Measurements from ENCODE around the gene RFNG.

Gene RFNG

GRCh38 chr17:82014971-82015310 lies 36.7 kb downstream of the RFNG start:
- H3K36me3 Mint-ChIP-seq = no peaks in the 10 kb centered on the region

GRCh38 chr17:82014432-82014831 lies 37.2 kb downstream of the RFNG start:
- Mint-ChIP-seq H3K36me3 (no peaks in the 10 kb centered on the region), H3K27ac (no peak overlapping the region), H3K27me3 (no peaks in the 10 kb centered on the region), H3K9me3 (ENCODE audit: low read depth) (no peaks in the 10 kb centered on the region), H3K4me1 (ENCODE audit: low read depth) (no peaks in the 10 kb centered on the region), H3K4me3 (no peak overlapping the region)

More at GRCh38 chr17:82014971-82015310, 36.7 kb downstream of the RFNG start:
- no peaks in the 10 kb centered on the region for H3K27me3 Mint-ChIP-seq
- no peaks in the 10 kb centered on the region for H3K4me1 Mint-ChIP-seq (ENCODE audit: low read depth)
- H3K4me3 Mint-ChIP-seq = no peak overlapping the region
- H3K27ac Mint-ChIP-seq = no peak overlapping the region
- H3K9me3 Mint-ChIP-seq (ENCODE audit: low read depth) = no peaks in the 10 kb centered on the region

GRCh38 chr17:82013772-82014321 lies 37.8 kb downstream of the RFNG start:
- Mint-ChIP-seq H3K27me3 (no peaks in the 10 kb centered on the region), H3K4me1 (ENCODE audit: low read depth) (no peaks in the 10 kb centered on the region), H3K27ac (no peak overlapping the region), H3K4me3 (no peak overlapping the region), H3K36me3 (no peaks in the 10 kb centered on the region), H3K9me3 (ENCODE audit: low read depth) (no peaks in the 10 kb centered on the region)

DNA sequence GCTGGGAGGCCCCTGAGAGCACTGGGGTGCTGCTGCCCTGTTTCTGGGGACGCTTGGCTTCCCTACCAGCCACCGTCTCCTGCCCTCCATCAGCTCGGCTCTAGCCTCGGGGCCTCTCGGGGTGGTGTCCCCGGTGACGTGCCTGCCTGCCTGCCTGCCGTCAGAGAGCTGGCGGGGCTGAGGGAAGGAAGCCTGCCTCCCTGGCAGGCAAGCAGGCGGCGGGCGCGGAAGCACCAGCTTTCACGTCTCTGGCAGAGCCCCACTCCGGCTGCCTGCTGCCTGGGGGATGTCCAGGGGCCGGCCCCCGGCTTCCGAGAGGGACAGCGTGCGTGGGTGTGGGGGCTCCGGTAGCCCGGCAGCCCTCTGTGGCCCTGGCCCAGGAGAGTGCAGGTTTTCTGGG lies 38.3 kb downstream of the RFNG start:
- Mint-ChIP-seq H3K9me3 (ENCODE audit: low read depth) (no peaks in the 10 kb centered on the region), H3K36me3 (no peaks in the 10 kb centered on the region), H3K4me1 (ENCODE audit: low read depth) (no peaks in the 10 kb centered on the region), H3K27ac (no peak overlapping the region), H3K4me3 (no peak overlapping the region), H3K27me3 (no peaks in the 10 kb centered on the region)

GRCh38 chr17:82012640-82013295 lies 38.8 kb downstream of the RFNG start:
- H3K27ac Mint-ChIP-seq = no peak overlapping the region

DNA sequence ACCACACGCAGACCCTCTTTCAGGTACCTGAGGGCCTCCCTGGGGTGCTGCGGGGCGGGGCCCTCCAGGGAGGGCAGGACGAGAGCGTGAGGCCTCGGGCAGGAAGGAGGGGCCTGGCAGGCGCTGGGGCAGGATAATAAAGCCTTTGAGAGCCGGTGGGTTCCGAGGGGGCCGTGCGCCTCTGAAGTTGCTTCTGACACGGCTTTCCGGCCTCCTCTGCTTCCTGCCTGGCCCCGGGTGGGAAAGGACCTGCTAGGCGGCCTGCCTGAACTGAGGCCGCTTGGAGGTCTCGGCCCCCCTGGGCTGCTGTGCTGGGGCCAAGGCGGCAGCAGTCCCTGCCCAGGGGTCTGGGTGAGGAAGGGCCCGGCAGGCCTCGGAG lies 39.4 kb downstream of the RFNG start:
- Mint-ChIP-seq H3K27me3 (no peaks in the 10 kb centered on the region), H3K4me3 (no peak overlapping the region), H3K9me3 (ENCODE audit: low read depth) (no peaks in the 10 kb centered on the region), H3K36me3 (no peaks in the 10 kb centered on the region), H3K27ac (no peak overlapping the region), H3K4me1 (ENCODE audit: low read depth) (no peaks in the 10 kb centered on the region)

More at GRCh38 chr17:82012640-82013295, 38.8 kb downstream of the RFNG start:
- Mint-ChIP-seq H3K36me3 (no peaks in the 10 kb centered on the region), H3K4me1 (ENCODE audit: low read depth) (no peaks in the 10 kb centered on the region), H3K9me3 (ENCODE audit: low read depth) (no peaks in the 10 kb centered on the region), H3K4me3 (no peak overlapping the region), H3K27me3 (no peaks in the 10 kb centered on the region)

GRCh38 chr17:82011617-82012187 lies 39.9 kb downstream of the RFNG start:
- Mint-ChIP-seq H3K27me3 (no peaks in the 10 kb centered on the region), H3K36me3 (no peaks in the 10 kb centered on the region)

DNA sequence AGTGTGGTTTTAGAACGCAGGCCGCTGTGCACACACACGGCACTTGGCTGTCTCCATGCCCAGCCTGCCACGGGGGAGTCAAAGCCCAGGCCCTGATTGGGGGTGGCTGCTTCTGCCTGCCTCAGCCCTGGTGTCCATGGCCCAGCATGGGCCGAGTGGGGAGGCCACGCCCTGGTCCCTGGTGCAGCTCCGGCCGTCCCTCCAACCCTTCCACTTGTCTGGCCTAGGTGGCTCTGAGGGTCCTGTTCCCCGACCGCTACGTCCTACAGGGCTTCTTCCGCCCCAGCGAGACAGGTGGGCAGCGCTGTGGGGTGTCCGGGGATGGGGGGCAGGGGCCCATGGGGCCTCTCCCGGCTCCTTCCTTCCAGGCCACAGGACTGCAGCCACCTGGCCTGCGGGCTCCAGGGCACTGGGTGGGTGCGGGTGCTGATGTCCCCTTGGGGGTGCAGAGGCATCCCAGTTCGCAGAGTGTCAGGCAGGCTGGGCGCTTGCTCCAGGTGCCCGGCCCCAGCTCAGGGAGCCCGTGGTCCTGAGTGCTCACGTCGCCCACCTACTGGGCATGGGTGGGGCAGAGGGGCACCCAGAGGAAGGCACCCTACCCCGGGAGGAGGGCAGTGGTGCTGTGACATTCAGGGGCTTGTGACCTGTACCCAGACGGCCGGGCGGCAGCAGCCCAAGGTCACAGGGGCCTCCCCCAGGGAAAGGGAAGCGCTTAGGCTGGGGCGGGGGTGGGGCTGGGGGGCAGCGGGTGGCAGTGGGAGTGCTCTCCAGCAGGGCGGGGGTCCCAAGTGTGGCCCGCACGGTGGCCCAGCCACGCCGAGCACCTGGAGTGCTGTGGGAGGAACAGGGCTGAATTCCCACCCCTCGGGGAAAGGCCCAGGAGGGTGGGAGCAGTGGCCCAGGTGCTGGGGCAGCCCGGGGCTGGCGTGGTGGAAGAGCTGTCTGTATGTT lies 40.8 kb downstream of the RFNG start:
- Mint-ChIP-seq H3K4me3 (no peak overlapping the region), H3K36me3 (no peaks in the 10 kb centered on the region), H3K27me3 (no peaks in the 10 kb centered on the region), H3K9me3 (ENCODE audit: low read depth) (no peaks in the 10 kb centered on the region), H3K4me1 (ENCODE audit: low read depth) (no peaks in the 10 kb centered on the region), H3K27ac (no peak overlapping the region)

More at GRCh38 chr17:82011617-82012187, 39.9 kb downstream of the RFNG start:
- Mint-ChIP-seq H3K9me3 (ENCODE audit: low read depth) (no peaks in the 10 kb centered on the region), H3K27ac (no peak overlapping the region), H3K4me1 (ENCODE audit: low read depth) (no peaks in the 10 kb centered on the region), H3K4me3 (no peak overlapping the region)

- Mint-ChIP-seq H3K27me3 (no peaks in the 10 kb centered on the region), H3K4me3 (no peak overlapping the region), H3K9me3 (ENCODE audit: low read depth) (no peaks in the 10 kb centered on the region), H3K4me1 (ENCODE audit: low read depth) (no peaks in the 10 kb centered on the region), H3K36me3 (no peaks in the 10 kb centered on the region), H3K27ac (no peak overlapping the region)
Observed at GRCh38 chr17:82009413-82009812, 42.2 kb downstream of the RFNG start.

- H3K27me3 Mint-ChIP-seq = no peaks in the 10 kb centered on the region
- no peak overlapping the region for H3K4me3 Mint-ChIP-seq
- no peak overlapping the region for H3K27ac Mint-ChIP-seq
Observed at GRCh38 chr17:82008941-82009405, 42.6 kb downstream of the RFNG start.

GRCh38 chr17:82008258-82008940 lies 43.2 kb downstream of the RFNG start:
- no peak overlapping the region for H3K4me3 Mint-ChIP-seq
- no peak overlapping the region for H3K27ac Mint-ChIP-seq
- H3K4me1 Mint-ChIP-seq (ENCODE audit: low read depth) = no peaks in the 10 kb centered on the region
- no peaks in the 10 kb centered on the region for H3K36me3 Mint-ChIP-seq
- H3K9me3 Mint-ChIP-seq (ENCODE audit: low read depth) = no peaks in the 10 kb centered on the region
- no peaks in the 10 kb centered on the region for H3K27me3 Mint-ChIP-seq

More at GRCh38 chr17:82008941-82009405, 42.6 kb downstream of the RFNG start:
- no peaks in the 10 kb centered on the region for H3K36me3 Mint-ChIP-seq
- no peaks in the 10 kb centered on the region for H3K9me3 Mint-ChIP-seq (ENCODE audit: low read depth)
- H3K4me1 Mint-ChIP-seq (ENCODE audit: low read depth) = no peaks in the 10 kb centered on the region

DNA sequence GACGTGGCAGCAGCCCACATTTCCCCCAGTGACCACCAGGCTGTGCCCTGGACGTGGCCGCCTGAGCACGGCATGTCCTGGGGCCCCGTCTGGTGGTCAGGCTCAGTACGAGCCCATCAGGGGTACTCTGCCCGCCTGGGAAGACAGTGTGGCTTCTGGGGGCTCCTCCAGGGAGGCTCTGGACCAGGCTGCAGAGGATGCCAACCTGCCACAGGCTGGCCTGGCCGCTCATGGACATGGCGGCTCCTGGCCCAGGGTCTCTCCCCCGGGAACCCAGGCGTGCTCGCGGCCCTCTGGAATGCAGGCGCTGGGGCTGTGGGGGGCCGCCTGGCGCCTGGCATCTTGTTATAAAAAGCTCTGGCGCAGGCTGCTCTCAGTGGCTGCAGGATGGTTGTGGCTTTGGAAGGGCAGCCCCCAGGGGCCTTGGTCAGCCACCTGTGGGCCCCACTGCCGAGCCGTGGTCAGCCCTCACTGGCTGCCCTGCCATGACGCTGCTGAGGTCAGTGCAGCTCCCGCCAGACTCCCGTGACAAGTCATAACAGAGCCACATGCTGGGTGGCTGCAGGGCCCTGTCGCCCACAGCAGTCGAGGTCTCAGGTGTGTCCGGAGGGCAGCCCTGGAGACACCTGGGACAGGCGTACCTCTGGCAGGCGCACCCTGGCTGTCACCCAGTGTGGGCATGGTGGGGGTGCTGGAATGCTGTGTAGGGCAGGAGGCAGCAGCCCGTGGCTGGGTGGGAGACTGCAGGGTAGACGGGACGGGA lies 43.9 kb downstream of the RFNG start:
- H3K9me3 Mint-ChIP-seq (ENCODE audit: low read depth) = no peaks in the 10 kb centered on the region
- H3K4me3 Mint-ChIP-seq = no peak overlapping the region
- no peak overlapping the region for H3K27ac Mint-ChIP-seq
- H3K36me3 Mint-ChIP-seq = no peaks in the 10 kb centered on the region
- H3K27me3 Mint-ChIP-seq = no peaks in the 10 kb centered on the region
- no peaks in the 10 kb centered on the region for H3K4me1 Mint-ChIP-seq (ENCODE audit: low read depth)

DNA sequence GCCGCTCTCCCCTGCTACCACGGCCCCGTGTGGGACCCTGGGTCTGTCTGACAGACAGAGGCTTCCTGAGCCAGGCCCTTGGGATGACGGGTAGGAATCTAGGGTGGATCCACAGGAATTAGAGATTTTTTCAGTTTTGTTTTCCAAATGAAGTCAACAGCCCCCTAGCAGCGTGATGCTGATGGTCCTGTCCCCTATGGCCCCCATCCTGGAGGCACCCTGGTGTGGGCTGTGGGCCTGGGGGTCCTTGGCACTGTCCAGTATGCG lies 44.5 kb downstream of the RFNG start:
- Mint-ChIP-seq H3K9me3 (ENCODE audit: low read depth) (no peaks in the 10 kb centered on the region), H3K4me3 (no peak overlapping the region), H3K27me3 (no peaks in the 10 kb centered on the region), H3K36me3 (no peaks in the 10 kb centered on the region), H3K27ac (no peak overlapping the region), H3K4me1 (ENCODE audit: low read depth) (no peaks in the 10 kb centered on the region)

DNA sequence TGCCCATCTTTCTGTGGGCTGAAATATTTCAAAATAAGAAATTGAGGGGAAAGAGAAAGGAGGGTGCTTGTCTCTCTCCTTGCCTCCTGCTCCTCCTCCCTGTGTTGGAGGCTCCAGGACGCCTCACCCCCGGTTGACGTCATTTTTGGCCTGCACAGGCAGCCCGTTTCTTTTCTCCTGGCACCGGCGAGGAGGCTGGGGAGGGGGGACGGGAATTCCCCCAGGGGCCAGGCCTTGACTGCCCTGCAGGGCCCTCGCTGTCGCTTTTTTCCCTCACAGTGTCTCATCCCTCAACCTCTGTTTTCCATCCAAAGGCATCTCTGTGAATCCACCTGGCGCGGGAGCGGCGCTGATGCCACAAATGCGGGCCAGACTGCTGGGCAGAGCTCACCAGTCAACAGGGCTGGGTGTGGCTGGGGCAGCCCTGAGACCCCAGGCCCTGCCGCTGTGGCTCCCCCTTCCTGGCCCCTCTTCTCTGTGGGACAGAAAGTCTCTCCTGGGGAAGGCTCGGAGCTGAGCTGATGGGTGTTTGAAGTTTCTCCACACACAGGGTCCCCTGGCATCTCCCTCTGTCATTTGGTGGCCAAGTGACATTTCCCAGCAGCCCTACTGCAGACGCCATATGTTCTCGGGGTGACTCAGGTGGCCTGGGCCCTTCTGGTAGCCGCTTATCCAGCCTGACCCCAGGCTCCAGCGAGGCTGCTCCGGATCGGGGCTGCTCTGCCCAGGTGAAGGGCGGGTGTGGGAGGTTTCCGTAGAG lies 45.0 kb downstream of the RFNG start:
- no peaks in the 10 kb centered on the region for H3K9me3 Mint-ChIP-seq (ENCODE audit: low read depth)
- no peaks in the 10 kb centered on the region for H3K27me3 Mint-ChIP-seq
- H3K4me3 Mint-ChIP-seq = no peak overlapping the region
- no peaks in the 10 kb centered on the region for H3K4me1 Mint-ChIP-seq (ENCODE audit: low read depth)
- H3K27ac Mint-ChIP-seq = no peak overlapping the region
- no peaks in the 10 kb centered on the region for H3K36me3 Mint-ChIP-seq

Measured in activated naive CD8-positive, alpha-beta T cell (primary cell).